Activated CD8-positive, alpha-beta memory T cell treated with anti-CD3 and anti-CD28 coated beads for 1 hour (primary cell): ENCODE data around the gene ADAM22.
"Not testable (repeated sequence)": the region's sequence is repeated elsewhere in the genome, so short reads cannot be mapped to it uniquely, and the experiment has no call there.

ENCODE experiments used
- DNase-seq, 2 donors: peaks; one replicate each; pipeline ENCODE4 v3.0.0-alpha.2; 2020; ENCODE audit warnings: low read depth in 1 of 2; ENCODE audit errors: extremely low read depth in 1 of 2

ADAM22 gene, protein sequence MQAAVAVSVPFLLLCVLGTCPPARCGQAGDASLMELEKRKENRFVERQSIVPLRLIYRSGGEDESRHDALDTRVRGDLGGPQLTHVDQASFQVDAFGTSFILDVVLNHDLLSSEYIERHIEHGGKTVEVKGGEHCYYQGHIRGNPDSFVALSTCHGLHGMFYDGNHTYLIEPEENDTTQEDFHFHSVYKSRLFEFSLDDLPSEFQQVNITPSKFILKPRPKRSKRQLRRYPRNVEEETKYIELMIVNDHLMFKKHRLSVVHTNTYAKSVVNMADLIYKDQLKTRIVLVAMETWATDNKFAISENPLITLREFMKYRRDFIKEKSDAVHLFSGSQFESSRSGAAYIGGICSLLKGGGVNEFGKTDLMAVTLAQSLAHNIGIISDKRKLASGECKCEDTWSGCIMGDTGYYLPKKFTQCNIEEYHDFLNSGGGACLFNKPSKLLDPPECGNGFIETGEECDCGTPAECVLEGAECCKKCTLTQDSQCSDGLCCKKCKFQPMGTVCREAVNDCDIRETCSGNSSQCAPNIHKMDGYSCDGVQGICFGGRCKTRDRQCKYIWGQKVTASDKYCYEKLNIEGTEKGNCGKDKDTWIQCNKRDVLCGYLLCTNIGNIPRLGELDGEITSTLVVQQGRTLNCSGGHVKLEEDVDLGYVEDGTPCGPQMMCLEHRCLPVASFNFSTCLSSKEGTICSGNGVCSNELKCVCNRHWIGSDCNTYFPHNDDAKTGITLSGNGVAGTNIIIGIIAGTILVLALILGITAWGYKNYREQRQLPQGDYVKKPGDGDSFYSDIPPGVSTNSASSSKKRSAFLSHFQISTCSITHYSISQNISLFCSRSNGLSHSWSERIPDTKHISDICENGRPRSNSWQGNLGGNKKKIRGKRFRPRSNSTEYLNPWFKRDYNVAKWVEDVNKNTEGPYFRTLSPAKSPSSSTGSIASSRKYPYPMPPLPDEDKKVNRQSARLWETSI

DNA sequence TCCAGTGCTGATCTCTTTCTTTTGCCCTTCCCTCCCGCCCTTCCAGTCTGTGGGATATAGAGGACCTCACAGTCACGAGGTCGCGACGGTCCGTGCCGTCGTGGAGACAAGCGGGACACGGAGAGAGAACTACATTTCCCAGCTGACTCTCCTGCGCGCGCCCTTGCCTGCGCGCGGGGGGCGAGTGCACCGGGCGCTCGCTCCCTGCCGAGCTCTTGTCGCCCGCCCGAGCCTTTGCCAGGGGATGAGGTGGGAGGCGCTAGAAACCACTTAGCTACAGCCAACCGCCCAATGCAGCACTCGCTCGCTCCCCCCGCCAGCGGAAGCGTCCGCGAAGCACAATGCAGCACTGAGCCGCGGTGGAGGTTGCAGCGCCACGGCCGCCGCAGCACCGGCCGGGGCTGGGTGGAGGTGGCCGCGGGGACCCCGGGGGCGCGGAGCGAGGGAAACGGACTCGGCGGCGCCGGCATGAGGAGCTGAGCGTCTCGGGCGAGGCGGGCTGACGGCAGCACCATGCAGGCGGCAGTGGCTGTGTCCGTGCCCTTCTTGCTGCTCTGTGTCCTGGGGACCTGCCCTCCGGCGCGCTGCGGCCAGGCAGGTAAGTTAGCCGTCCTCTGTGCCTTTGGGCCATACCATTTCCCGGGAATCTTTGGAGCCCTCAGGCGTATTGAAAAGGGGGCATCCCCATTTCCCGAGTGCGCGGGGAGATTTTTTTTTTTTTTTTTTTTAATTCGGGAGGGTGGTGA is at the start of gene ADAM22:
TSS of gene ADAM22 (plus strand) at position 299 of the 746 bp plus-strand sequence. CDS start at position 514, 215 bp downstream.
- DNase-seq = peak; percentile 51 to 75

DNA sequence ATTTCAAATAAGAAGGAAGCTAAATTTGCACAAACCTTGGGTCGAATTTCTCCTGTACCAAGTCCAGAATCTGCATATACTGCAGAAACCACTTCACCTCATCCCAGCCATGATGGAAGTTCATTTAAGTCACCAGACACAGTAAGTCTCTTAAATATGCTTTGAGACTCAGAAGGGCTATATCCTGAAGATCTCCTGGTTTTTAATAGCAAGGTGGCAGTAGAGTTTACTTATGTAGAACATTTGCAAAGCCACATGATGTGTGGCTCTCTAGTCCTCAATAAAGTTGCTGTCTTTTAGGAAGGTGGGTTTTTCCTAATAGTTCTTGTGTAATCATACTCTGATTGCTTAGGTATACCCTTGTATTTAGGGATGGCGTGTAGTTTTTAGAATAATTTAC is 49.0 kb upstream of the ADAM22 start:
- no peak for DNase-seq

DNA sequence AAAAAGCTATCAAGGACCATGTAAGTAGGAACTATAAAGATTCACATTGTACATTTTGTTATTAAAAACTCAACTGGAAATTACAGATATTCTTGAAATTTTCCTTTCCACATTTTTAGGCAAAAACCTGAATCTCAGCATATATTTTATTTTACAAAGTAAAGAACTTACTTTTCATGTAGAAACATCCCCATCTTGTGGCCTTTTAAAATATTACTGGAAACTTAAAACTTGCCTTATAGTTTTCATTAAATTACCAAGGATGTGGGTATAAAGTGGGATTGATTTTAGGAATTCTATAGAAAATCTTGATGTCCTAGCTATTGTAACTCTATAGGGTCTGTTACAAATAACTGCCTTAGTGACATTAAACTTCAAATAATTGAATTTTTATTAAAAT is 47.2 kb upstream of the ADAM22 start:
- DNase-seq = no peak

DNA sequence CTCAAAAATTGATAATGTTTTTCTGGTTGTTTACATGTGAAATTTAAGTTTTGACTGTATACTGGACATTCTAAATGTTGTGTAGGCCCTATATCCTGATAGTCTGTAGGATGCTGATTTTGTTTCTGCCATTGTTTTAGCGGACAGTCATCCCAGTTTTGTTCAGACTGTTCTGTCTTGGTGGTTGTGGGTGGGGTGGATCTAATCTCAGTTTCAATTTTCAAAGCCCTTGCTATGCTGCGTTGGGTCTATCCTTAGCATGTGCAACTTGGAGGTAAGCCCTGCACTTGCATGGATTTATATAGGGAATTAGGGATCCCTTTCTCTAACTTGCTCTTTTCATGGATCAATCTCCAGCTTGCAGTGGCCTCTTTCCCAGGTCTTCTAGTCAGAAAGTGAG is 38.7 kb upstream of the ADAM22 start:
- no peak for DNase-seq

DNA sequence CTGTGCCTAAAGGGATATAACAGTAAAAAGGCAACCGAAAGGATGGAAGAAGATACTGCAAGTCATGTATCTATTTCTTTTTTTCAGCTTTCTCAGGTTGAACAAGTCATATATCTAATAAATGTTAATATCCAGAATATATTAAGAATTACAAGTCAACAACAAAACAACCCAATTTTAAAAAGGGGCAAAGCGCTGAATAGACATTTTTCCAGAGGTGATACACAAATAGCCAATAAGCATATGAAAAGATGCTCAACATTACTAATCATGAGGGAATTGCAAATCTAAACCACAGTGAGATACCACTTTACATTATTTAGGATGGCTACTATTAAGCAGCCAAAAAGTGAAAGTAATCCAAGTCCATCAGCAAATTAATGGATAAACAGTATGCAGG is 34.8 kb upstream of the ADAM22 start:
- no peak for DNase-seq

DNA sequence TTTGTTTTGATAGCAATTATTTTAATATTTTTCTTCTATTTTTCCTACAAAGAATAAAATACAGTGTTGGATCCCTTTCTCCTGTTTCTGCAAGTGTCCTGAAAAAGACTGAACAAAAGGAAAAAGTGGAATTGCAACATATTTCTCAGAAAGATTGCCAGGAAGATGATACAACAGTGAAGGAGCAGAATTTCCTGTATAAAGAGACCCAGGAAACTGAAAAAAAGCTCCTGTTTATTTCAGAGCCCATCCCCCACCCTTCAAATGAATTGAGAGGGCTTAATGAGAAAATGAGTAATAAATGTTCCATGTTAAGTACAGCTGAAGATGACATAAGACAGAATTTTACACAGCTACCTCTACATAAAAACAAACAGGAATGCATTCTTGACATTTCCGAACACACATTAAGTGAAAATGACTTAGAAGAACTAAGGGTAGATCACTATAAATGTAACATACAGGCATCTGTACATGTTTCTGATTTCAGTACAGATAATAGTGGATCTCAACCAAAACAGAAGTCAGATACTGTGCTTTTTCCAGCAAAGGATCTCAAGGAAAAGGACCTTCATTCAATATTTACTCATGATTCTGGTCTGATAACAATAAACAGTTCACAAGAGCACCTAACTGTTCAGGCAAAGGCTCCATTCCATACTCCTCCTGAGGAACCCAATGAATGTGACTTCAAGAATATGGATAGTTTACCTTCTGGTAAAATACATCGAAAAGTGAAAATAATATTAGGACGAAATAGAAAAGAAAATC is 26.7 kb upstream of the ADAM22 start:
- DNase-seq = not testable (repeated sequence)

DNA sequence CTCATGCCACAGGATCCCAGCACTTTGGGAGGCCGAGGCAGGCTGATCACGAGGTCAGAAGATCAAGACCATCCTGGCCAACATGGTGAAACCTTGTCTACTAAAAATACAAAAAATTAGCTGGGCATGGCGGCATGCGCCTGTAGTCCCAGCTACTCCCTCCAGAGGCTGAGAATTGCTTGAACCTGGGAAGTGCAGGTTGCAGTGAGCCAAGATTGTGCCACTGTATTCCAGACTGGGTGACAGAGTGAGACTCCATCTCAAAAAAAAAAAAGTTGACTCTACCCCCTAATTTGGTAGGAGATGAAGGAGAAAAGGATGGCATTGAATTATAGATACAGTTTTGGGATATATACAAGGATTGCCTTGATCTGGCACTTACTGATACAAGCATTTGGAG is 25.2 kb upstream of the ADAM22 start:
- DNase-seq = not testable (repeated sequence)

DNA sequence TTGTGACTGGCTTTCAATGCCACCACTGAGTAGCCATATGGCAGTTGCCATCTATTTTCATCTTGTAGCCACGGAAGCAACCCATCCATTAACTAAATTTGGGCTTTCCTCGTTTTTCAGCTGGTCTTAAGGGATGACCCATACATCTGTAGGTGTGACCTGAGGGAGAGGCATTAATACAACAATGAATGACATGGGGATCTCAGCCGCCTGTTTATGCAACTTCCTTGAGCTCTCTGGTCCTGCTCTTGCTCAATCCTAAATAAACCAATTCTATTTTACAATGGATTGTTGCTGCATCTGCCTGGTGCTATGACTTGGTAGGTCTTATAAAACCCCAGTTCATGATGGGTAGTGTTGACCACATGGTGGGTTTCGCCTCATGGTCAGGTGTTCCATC is 21.9 kb upstream of the ADAM22 start:
- DNase-seq = no peak

DNA sequence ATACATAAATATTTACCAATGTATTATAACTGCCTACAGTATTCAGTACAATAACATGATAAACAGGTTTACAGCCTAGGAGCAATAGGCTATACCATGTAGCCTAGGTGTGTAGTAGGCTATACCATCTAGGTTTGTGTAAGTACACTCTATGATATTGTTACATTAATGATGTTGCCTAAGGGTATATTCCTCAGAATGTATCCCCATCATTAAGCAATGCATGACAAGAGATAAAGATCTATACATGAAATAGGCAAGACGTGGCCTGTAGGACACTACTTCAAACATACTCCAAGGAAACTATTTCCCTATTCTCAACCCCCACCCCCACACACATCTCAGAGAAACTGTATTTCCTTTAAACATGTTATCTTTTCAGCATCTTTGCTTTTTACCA is 15.3 kb upstream of the ADAM22 start:
- DNase-seq = no peak

DNA sequence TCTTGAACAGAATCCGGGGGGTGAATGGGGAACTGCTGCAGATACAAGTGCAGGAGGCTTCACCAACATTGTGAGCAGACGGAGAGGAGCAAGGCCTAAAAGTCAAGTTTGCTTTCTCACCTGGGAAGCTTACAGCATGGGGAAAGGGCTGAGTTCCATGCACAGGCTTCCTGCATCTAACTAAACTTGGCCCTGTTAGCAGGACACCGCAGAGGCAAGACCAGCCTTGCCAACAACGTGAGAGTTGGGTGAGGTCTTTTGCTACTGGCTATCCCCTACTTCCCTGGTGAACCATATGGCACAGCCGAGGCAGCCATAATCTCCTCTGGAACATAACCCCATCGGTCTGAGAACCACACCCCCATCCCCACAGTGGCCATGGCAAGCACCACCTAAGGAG is 14.2 kb upstream of the ADAM22 start:
- DNase-seq = no peak

DNA sequence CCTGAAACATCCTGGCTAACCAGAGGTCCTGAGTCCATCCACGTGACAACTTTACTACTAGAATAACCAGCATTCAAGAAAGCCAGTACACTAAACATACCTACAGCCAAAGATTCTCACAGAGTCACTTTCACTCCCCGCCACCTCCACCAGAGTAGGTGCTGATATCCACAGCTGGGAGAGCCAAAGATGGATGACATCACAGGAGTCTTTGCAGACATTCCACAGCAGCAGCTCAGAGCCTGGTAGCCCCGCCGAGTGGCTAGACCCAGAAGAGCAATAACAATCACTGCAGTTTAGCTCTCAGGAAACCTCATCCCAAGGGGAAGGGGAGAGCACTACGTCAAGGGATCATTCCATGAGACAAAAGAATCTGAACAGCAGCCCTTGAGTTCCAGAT is 13.5 kb upstream of the ADAM22 start:
- DNase-seq = no peak

DNA sequence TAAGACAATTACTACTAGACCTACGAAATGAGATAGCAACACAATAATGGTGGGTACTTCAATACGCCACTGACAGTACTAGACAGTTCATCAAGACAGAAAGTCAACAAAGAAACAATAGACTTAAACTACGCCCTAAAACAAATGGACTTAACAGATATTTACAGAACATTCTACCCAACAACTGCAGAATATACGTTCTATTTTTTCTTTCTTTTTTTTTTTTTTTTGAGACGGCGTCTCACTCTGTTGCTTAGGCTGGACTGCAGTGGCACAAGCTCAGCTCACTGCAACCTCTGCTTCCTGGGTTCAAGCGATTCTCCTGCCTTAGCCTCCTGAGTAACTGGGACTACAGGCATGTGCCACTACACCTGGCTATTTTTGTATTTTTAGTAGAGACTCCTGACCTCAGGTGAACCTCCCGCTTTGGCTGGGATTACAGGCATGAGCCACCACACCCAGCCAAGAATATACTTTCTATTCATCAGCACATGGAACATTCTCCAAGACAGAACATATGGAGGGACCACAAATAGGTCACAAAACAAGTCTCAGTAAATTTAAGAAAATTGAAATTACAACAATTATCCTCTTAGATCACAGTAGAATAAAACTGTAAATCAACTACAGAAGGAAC is 11.2 kb upstream of the ADAM22 start:
- not testable (repeated sequence) for DNase-seq

DNA sequence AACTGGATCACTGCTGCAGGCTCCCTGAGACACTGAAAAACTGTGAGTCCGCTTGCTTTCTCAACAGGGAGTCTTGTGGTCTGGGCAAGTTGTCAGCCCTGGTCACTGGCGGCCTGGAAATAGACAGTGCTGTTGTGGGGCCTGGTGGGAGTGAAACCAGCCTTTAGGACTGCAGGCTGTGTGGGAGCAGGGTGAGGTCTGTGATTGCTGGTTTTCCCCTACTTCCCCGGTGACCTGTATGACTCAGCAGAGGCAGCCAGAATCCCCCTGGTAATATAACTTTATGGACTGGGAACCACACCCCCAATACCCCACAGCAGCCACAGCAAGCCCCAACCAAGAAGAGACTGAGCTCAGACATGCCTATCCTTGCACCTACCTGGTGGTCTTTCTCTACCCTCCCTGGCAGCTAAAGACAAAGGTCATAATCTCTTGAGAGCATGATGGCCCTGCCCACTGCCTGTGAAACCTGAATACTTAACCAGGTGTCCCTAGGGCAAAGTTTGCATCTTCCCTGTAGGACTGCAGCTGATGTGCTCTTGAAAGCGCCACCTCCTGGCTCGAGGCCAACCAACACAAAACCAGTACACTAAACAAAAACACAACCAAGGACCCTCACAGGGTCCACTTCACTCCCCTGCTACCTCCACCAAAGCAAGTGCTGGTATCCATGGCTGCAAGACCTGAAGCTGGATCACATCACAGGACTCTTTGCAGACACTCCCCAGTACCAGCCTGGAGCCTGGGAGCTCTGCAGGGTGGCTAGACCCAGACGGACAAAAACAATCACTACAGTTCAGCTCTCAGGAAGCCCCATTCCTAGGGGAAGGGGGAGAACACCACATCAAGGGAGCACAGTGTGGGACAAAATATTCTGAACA is 7.2 kb upstream of the ADAM22 start:
- no peak for DNase-seq

DNA sequence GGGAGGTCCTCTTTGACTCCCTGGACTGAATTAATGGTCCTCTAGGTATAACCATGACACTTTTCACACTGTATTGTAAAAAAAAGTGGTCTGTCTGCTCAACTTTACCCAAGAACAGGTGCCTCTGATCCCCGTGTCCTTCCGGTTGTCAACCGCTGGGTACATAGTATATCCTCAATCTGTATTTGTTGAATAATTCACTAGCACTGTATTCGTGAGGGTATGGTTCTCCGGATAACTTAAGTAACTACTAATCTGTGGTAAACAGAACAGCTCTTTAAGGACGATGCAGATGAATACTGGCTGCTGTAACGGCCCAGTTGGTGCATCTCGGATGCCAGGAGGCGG is 472 bp upstream of the ADAM22 start:
- DNase-seq = no peak

DNA sequence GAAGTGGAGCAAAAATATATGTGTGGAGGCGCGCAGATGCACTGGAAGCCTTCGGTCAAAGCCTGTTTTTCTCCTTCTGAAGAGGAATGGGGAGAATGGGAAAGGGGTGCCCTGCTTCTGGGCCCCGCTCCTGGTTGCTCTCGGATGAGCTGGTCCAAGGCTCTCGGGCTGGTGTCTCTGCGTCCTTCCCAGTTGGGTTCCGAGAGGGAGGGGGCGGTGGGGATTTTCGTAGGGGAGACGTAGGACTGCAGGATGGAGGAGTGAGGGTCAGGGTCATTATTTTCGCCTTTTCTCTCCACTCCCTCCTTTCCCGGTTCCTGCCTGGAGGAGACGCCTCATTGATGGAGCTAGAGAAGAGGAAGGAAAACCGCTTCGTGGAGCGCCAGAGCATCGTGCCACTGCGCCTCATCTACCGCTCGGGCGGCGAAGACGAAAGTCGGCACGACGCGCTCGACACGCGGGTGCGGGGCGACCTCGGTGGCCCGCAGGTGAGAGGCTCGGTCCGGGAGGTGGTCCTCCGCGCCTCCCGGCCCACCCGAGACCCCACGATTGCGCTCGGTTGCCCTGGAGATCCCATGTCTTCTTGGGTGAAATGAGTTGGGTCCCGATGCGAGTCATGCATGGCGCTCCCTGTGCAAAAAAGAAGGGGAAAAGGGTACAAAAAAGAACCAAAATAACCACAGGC is 790 bp downstream of the ADAM22 start:
- no peak for DNase-seq

DNA sequence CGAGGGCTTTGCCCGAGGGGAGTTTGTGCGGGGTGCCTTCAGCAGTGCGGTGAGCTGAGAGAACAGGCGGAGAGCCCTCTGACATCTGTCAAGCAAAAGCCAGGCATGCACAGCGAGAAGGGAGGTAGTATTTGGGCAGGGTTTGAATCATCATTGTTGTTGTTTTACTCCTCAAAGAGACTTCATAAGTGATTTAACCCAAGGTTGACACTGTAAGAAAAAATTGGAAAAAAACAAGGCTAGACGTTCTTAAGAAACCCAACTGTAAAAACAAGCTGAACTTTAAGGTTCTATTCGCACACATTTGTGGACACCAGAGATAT is 1.3 kb downstream of the ADAM22 start:
- no peak for DNase-seq

DNA sequence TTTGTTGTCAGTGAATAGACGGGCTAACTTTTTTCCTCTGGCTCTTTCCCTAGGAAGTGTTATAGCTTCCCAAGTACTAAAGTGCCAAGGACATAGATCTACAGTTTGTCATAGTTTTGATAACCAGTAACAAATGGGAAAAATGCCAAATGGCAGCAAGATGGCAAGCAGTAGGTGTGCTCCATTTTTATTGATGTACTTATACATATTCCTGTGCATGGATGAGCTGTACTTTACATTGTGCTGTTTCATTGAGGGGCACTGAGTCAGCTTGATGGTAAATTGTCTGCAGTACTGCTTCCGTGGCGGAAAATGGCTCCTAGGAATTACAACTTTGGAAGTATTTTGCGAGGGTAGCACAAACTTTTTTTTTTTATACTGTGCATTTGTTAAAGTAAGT is 7.1 kb downstream of the ADAM22 start:
- no peak for DNase-seq

DNA sequence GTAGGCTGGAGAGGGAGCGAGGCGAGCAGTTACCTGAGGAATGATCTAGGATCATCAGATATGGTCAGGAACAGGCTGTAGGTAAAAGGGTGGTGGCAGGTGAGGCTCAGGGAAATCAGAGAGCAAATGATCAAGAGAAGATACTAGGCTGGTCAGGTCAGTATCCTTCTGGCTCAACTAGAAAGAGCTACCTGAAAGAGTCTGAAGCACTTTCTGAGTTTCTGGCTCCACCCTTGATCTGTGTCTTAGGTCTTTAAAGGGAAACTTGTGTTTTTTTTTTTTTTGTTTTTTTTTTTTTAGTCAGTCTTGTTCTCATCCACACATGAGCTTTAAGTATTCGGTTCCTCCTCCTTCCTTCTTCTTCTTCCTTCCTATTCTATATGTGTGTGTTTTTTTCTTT is 10.5 kb downstream of the ADAM22 start:
- no peak for DNase-seq

DNA sequence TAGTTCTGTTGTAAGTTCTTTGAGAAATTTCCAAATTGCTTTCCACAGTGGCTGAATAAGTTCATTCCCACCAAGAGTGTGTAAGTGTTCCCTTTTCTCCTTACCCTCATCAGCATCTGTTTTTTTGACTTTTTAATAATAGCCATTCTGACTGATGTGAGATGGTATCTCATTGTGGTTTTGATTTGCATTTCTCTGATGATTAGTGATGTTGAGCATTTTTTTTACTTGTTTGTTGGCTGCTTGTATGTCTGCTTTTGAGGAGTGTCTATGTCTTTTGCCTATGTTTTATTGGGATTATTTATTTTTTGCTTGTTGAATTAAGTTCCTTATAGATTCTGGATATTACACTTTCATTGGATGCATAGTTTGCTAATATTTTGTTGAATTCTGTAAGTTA is 11.9 kb downstream of the ADAM22 start:
- not testable (repeated sequence) for DNase-seq
